H9 (cell line): ENCODE results near the gene SORCS2. TPM values are rescaled to one million over a fixed set of nuclear protein-coding genes. Genes with fewer than 3 reads are reported as not detected.

Source experiments
- DNase-seq: peaks from one replicate; pipeline ENCODE4 v3.0.0-alpha.2; 2017
- H2AFZ ChIP-seq: one replicate; pipeline ENCODE4 v1.6.1; 2013; ENCODE audit warnings: mild to moderate bottlenecking, low read length, control low read depth, moderate library complexity
- H2AK5ac ChIP-seq: 2 replicates; pipeline ENCODE4 v1.6.1; 2013; ENCODE audit warnings: low read length, control low read depth, mixed read lengths; ENCODE audit not compliant: insufficient read length
- H2BK120ac ChIP-seq: one replicate; pipeline ENCODE4 v1.6.1; 2013; ENCODE audit warnings: low read depth, mild to moderate bottlenecking, low read length, control low read depth, inconsistent platforms; ENCODE audit not compliant: poor library complexity, severe bottlenecking
- H2BK12ac ChIP-seq: 2 replicates; pipeline ENCODE4 v1.6.1; 2013; ENCODE audit warnings: low read length, control low read depth, mixed read lengths, low read depth; ENCODE audit not compliant: insufficient read length
- H2BK15ac ChIP-seq: 2 replicates; pipeline ENCODE4 v1.6.1; 2013; ENCODE audit warnings: low read depth, low read length, control low read depth
- H2BK20ac ChIP-seq: one replicate; pipeline ENCODE4 v1.6.1; 2013; ENCODE audit warnings: low read depth, mild to moderate bottlenecking, low read length, control low read depth, inconsistent platforms; ENCODE audit not compliant: poor library complexity, severe bottlenecking
- H2BK5ac ChIP-seq: 2 replicates; pipeline ENCODE4 v1.6.1; 2013; ENCODE audit warnings: low read length, control low read depth, mixed read lengths; ENCODE audit not compliant: insufficient read length
- H3K14ac ChIP-seq: 2 replicates; pipeline ENCODE4 v1.6.1; 2013; ENCODE audit warnings: low read length, control low read depth; ENCODE audit not compliant: insufficient read depth
- H3K18ac ChIP-seq: 2 replicates; pipeline ENCODE4 v1.6.1; 2013; ENCODE audit warnings: low read depth, mild to moderate bottlenecking, mixed read lengths, low read length, control low read depth; ENCODE audit not compliant: insufficient read length
- H3K23ac ChIP-seq: 2 replicates; pipeline ENCODE4 v1.6.1; 2013; ENCODE audit warnings: low read length, control low read depth, mixed read lengths, low read depth; ENCODE audit not compliant: insufficient read length
- H3K23me2 ChIP-seq: 2 replicates; pipeline ENCODE4 v1.6.1; 2013; ENCODE audit warnings: low read depth, mild to moderate bottlenecking, mixed read lengths, low read length, control low read depth; ENCODE audit not compliant: insufficient read length, poor library complexity, severe bottlenecking
- H3K27ac ChIP-seq: 2 replicates; pipeline ENCODE4 v1.5.1; 2013; ENCODE audit warnings: low read length, control low read depth, mixed read lengths, low read depth; ENCODE audit not compliant: insufficient read length
- H3K27me3 ChIP-seq: 2 replicates; pipeline ENCODE4 v1.6.1; 2013; ENCODE audit warnings: low read length, control low read depth, inconsistent platforms; ENCODE audit not compliant: insufficient read depth
- H3K4ac ChIP-seq: 2 replicates; pipeline ENCODE4 v1.6.1; 2013; ENCODE audit warnings: low read depth, mild to moderate bottlenecking, control low read depth, inconsistent platforms, low read length, moderate library complexity
- H3K4me1 ChIP-seq: 2 replicates; pipeline ENCODE4 v1.6.1; 2013; ENCODE audit warnings: low read length, control low read depth, inconsistent platforms; ENCODE audit not compliant: insufficient read depth
- H3K4me2 ChIP-seq: 2 replicates; pipeline ENCODE4 v1.6.1; 2013; ENCODE audit warnings: low read length, control low read depth, mixed read lengths; ENCODE audit not compliant: insufficient read length, insufficient read depth
- H3K56ac ChIP-seq: 2 replicates; pipeline ENCODE4 v1.6.1; 2013; ENCODE audit warnings: low read depth, mild to moderate bottlenecking, mixed read lengths, low read length, control low read depth; ENCODE audit not compliant: insufficient read length
- H3K79me1 ChIP-seq: 2 replicates; pipeline ENCODE4 v1.6.1; 2013; ENCODE audit warnings: low read depth, mild to moderate bottlenecking, moderate library complexity, low read length, control low read depth, inconsistent platforms; ENCODE audit not compliant: insufficient read depth, poor library complexity, severe bottlenecking
- H3K79me2 ChIP-seq: 2 replicates; pipeline ENCODE4 v1.6.1; 2013; ENCODE audit warnings: low read length, control low read depth, inconsistent platforms; ENCODE audit not compliant: insufficient read depth
- H3K9ac ChIP-seq: 2 replicates; pipeline ENCODE4 v1.6.1; 2013; ENCODE audit warnings: low read length, control low read depth, mixed read lengths; ENCODE audit not compliant: insufficient read length; ENCODE audit errors: extremely low read depth
- H3K9me3 ChIP-seq: one replicate; pipeline ENCODE4 v1.6.1; 2013; ENCODE audit warnings: low read depth, low read length, inconsistent platforms; ENCODE audit not compliant: control insufficient read depth
- H3T11ph ChIP-seq: one replicate; pipeline ENCODE4 v1.6.1; 2013; ENCODE audit warnings: mild to moderate bottlenecking, low read length, control low read depth, inconsistent platforms
- H4K20me1 ChIP-seq: one replicate; pipeline ENCODE4 v1.6.1; 2013; ENCODE audit not compliant: control insufficient read depth, insufficient read length, insufficient read depth
- H4K5ac ChIP-seq: 2 replicates; pipeline ENCODE4 v1.6.1; 2013; ENCODE audit warnings: low read depth, mild to moderate bottlenecking, mixed read lengths, low read length, control low read depth; ENCODE audit not compliant: insufficient read length
- H4K8ac ChIP-seq: replicated peaks from 2 replicates; pipeline ENCODE4 v1.6.1; 2013; ENCODE audit warnings: low read length, control low read depth, mixed read lengths, low read depth; ENCODE audit not compliant: insufficient read length
- H4K91ac ChIP-seq: 2 replicates; pipeline ENCODE4 v1.6.1; 2013; ENCODE audit warnings: low read depth, mild to moderate bottlenecking, moderate library complexity, mixed read lengths, low read length, control low read depth; ENCODE audit not compliant: insufficient read length
- H3K27ac Mint-ChIP-seq, 3 experiments: 2 replicates in 2 of 3; 3 replicates in 1 of 3; pipeline ENCODE4 v1.8.0; 2020 to 2021; ENCODE audit warnings: mixed read lengths in 3 of 3, mild to moderate bottlenecking in 1 of 3, moderate library complexity in 1 of 3
- H3K27me3 Mint-ChIP-seq: 2 replicates; pipeline ENCODE4 v1.8.0; 2021; ENCODE audit warnings: low read depth, mild to moderate bottlenecking, moderate library complexity, mixed read lengths
- H3K36me3 Mint-ChIP-seq, 3 experiments: 2 replicates in 2 of 3; 3 replicates in 1 of 3; pipeline ENCODE4 v1.8.0; 2020 to 2021; ENCODE audit warnings: low read depth in 3 of 3, mixed read lengths in 3 of 3; ENCODE audit not compliant: insufficient read depth in 1 of 3
- H3K4me1 Mint-ChIP-seq, 2 experiments: 2 replicates each; pipeline ENCODE4 v1.8.0; 2020; ENCODE audit warnings: mixed read lengths in 2 of 2
- H3K4me3 Mint-ChIP-seq, 2 experiments: 2 replicates in 1 of 2; 3 replicates in 1 of 2; pipeline ENCODE4 v1.8.0; 2020 to 2021; ENCODE audit warnings: mild to moderate bottlenecking in 2 of 2, mixed read lengths in 2 of 2, moderate library complexity in 1 of 2
- H3K9me3 Mint-ChIP-seq, 2 experiments: 2 replicates in 1 of 2; 3 replicates in 1 of 2; pipeline ENCODE4 v1.8.0; 2020; ENCODE audit warnings: mild to moderate bottlenecking in 2 of 2, mixed read lengths in 2 of 2, moderate library complexity in 1 of 2
- CTCF ChIP-seq: fragments of 200-600 bp; sonication (generic); conservative IDR thresholded peaks from 3 replicates; pipeline ENCODE4 v1.8.0; 2021; ENCODE audit warnings: antibody characterized with exemption, mild to moderate bottlenecking
- WGBS: extraction: QIAGEN DNeasy Blood & Tissue Kit; methylation state at CpG from one replicate; pipeline ENCODE4 v1.1.7; 2013; ENCODE audit warnings: missing lambda C conversion rate, low lambda C conversion rate, mixed read lengths; ENCODE audit not compliant: insufficient read length; ENCODE audit errors: extremely low coverage; 5-methylcytosine and 5-hydroxymethylcytosine counted together
- total RNA-seq: library from RNA; stranded (reverse); gene quantifications from 2 replicates; pipeline ENCODE4 v1.2.1, GENCODE V29; 2021

SORCS2 gene
- total RNA-seq, 1 experiment from 2014 or later = 0.57 TPM

- H4K8ac ChIP-seq = no peak overlapping the region
- H3K4me1 ChIP-seq = no peaks in the 10 kb centered on the region
- no peak overlapping the region for H3K4me2 ChIP-seq
- no peak overlapping the region for H2AFZ ChIP-seq
- Mint-ChIP-seq H3K4me3 (no peak overlapping the region), H3K27ac (no peak overlapping the region; a peak in 1 of 7 replicates), H3K36me3 (peaks cover 0 to 8% (median 0%) of the 10 kb centered on the region in 3 experiments; a peak in 1 of 7 replicates), H3K4me1 (peaks cover 6 to 11% of the 10 kb centered on the region in 2 experiments), H3K9me3 (peaks cover 8 to 10% of the 10 kb centered on the region in 2 experiments), H3K27me3 (peaks cover 42% of the 10 kb centered on the region)
- H2BK15ac ChIP-seq = no peak overlapping the region
- no peak overlapping the region for H2BK20ac ChIP-seq
- no peak overlapping the region for H3K56ac ChIP-seq
- H3K18ac ChIP-seq = no peak overlapping the region
- no CpG with 5 or more reads among the region's 19 CpGs for WGBS
- H4K91ac ChIP-seq = no peak overlapping the region
- H3K9ac ChIP-seq = no peak overlapping the region
- DNase-seq = peak; percentile 17
- H2BK12ac ChIP-seq = no peak overlapping the region
- no peak overlapping the region for H4K5ac ChIP-seq
- no peaks in the 10 kb centered on the region for H3K79me1 ChIP-seq
- peaks cover 3% of the 10 kb centered on the region for H3K23me2 ChIP-seq
- no peak overlapping the region for H3T11ph ChIP-seq
- no peak overlapping the region for H2BK120ac ChIP-seq
- H3K23ac ChIP-seq = no peak overlapping the region
- no peak for TF ChIP-seq CTCF
- H2AK5ac ChIP-seq = no peak overlapping the region
- no peaks in the 10 kb centered on the region for H3K79me2 ChIP-seq
- peak overlapping the region; percentile 41; the same call in 1 of the 2 replicates for H3K14ac ChIP-seq
- no peak overlapping the region for H3K4ac ChIP-seq
- H3K9me3 ChIP-seq = no peaks in the 10 kb centered on the region
- H4K20me1 ChIP-seq = no peaks in the 10 kb centered on the region
- H3K27me3 ChIP-seq = no peaks in the 10 kb centered on the region; the same call in 1 of the 2 replicates
- no peak overlapping the region for H2BK5ac ChIP-seq
- no peak overlapping the region for H3K27ac ChIP-seq
Observed at GRCh38 chr4:7422151-7422897, 230.0 kb downstream of the SORCS2 start.
